GM12878 (cell line): ENCODE measurements around the gene NEU4.

Experiments
- CREB1 ChIP-seq: IDR thresholded peaks from 2 replicates; pipeline ENCODE4 v1.6.1; 2012; ENCODE audit warnings: low read depth, mild to moderate bottlenecking, inconsistent platforms
- CTCF ChIP-seq, 3 experiments: IDR thresholded peaks in 2 of 3; conservative IDR thresholded peaks in 1 of 3; 2 replicates each; pipeline ENCODE4 v1.5.1; 2011; ENCODE audit warnings: low read depth in 3 of 3, low read length in 3 of 3, mild to moderate bottlenecking in 3 of 3, control low read depth in 2 of 3, moderate library complexity in 2 of 3, inconsistent platforms in 1 of 3, mixed read lengths in 1 of 3; ENCODE audit not compliant: control insufficient read depth in 2 of 3, insufficient read depth in 1 of 3; ENCODE audit errors: extremely low read depth in 1 of 3
- EGR1 ChIP-seq, 2 experiments: IDR thresholded peaks; 1 replicate in 1 of 2; 2 replicates in 1 of 2; pipeline ENCODE4 v1.6.1; 2011 to 2012; ENCODE audit warnings: low read depth in 2 of 2, low read length in 2 of 2, borderline replicate concordance in 1 of 2, mild to moderate bottlenecking in 1 of 2, moderate library complexity in 1 of 2
- EP300 ChIP-seq, 2 experiments: fragments of 150-350 bp in 1 of 2; IDR thresholded peaks; 2 replicates each; pipeline ENCODE4 v1.6.1; 2011 to 2012; ENCODE audit warnings: low read depth in 2 of 2, low read length in 2 of 2, borderline replicate concordance in 1 of 2, improper control_type of control experiment in 1 of 2, inconsistent platforms in 1 of 2; ENCODE audit not compliant: control insufficient read depth in 1 of 2
- HCFC1 ChIP-seq: fragments of 150-350 bp; IDR thresholded peaks from 2 replicates; pipeline ENCODE4 v1.6.1; 2014; ENCODE audit warnings: low read length
- POLR2A ChIP-seq: IDR thresholded peaks from 2 replicates; pipeline ENCODE4 v1.6.1; 2011; ENCODE audit warnings: low read depth, mild to moderate bottlenecking, low read length
- PRDM15 ChIP-seq: fragments of 450-650 bp; formaldehyde crosslinking; IDR thresholded peaks from 2 replicates; pipeline ENCODE4 v1.4.0; 2020; ENCODE audit warnings: mild to moderate bottlenecking, moderate library complexity
- REST ChIP-seq: IDR thresholded peaks from 2 replicates; pipeline ENCODE4 v1.6.1; 2012; ENCODE audit warnings: mild to moderate bottlenecking, low read depth, low read length
- SIN3A ChIP-seq: IDR thresholded peaks from 2 replicates; pipeline ENCODE4 v1.6.1; 2012; ENCODE audit warnings: low read depth, low read length, improper control_type of control experiment
- SREBF2 ChIP-seq: IDR thresholded peaks from 2 replicates; pipeline ENCODE4 v1.6.1; 2012; ENCODE audit warnings: mild to moderate bottlenecking, low read length
- ZZZ3 ChIP-seq: IDR thresholded peaks from 2 replicates; pipeline ENCODE4 v1.6.1; 2011; ENCODE audit warnings: low read depth; ENCODE audit not compliant: control insufficient read depth, insufficient read length

GRCh38 chr2:241771286-241772062 lies 37.5 kb upstream of the NEU4 start:
- TF ChIP-seq CTCF (IDR thresholded peaks at IDR 0.05 in 2 of 3, conservative IDR thresholded peaks at IDR 0.05 in 1 of 3; ENCODE audit: control insufficient read depth in 2 of 3, extremely low read depth in 1 of 3, insufficient read depth in 1 of 3, low read depth in 3 of 3, low read length in 3 of 3) (no peak), SIN3A (no peak), PRDM15 (CRISPR knock-in tag) (no peak), CREB1 (no peak), REST (no peak), HCFC1 (no peak), POLR2A (0 out of 2 replicates have a peak, but pooled peaks have one; percentile 13), EP300 (IDR thresholded peaks at IDR 0.05; ENCODE audit: borderline replicate concordance in 1 of 2, control insufficient read depth in 1 of 2, low read depth in 2 of 2, low read length in 2 of 2) (no peak), EGR1 (IDR thresholded peaks at IDR 0.05; ENCODE audit: borderline replicate concordance in 1 of 2, low read depth in 2 of 2, low read length in 2 of 2) (no peak), SREBF2 (no peak), ZZZ3 (no peak)
